ENCODE measurements around the gene FRYL. TPM values are rescaled to one million over a fixed set of nuclear protein-coding genes. Genes with fewer than 3 reads are reported as not detected.

Gene FRYL
- polyA plus RNA-seq, 1 donor from 2014 or later: 64.0 TPM

DNA sequence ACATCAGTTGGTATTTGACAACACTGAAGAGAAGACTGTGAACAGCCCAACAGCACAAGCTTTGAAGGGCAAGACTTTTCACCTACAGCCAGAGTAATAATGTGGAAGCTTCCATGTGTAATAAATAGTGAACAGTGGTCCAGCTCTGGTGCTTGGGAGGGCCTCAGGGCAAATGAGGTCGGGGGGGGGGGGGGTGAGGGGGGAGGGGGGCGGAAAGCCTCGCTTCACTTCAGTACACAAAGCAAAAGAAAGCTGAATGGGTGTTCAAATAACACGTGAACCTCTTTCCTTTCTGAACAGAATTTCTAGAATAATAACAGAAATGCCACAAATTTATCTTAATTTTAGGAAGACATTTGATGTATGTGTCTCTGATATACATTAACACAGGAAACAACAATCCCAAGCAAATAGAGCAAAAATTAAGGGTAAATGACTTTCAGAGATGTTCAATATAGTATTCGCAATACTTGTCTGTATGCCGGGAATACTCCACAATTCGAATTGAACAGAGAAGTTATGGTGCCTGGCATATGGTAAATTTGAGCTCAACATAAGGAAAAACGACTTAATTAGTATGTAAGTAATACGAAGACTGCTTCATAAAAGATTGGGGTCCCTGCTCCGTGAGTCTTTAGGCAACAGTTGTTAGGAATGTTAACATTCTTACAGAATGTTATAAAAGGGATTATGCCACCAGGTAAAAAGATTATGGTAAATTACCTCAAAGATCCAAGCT is 92.6 kb downstream of the FRYL start:
- Histone ChIP-seq H3K4me2 (ENCODE audit: low read length) (no peak overlapping the region), H3K36me3 (ENCODE audit: insufficient read depth, low read length) (no peaks in the 10 kb centered on the region), H3K9me3 (ENCODE audit: low read length) (no peaks in the 10 kb centered on the region), H4K20me1 (ENCODE audit: insufficient read depth) (no peaks in the 10 kb centered on the region), H3K9me2 (ENCODE audit: insufficient read depth, low read length) (no peaks in the 10 kb centered on the region), H3K9ac (ENCODE audit: low read length) (no peak overlapping the region), H2AFZ (ENCODE audit: low read depth, low read length) (no peak overlapping the region), H3K27ac (ENCODE audit: low read length) (no peak overlapping the region), H3F3A (ENCODE audit: insufficient read depth, low read length, poor library complexity, severe bottlenecking) (no peaks in the 10 kb centered on the region), H3K79me2 (replicated peaks; ENCODE audit: insufficient read depth, low read length) (peaks cover 33% of the 10 kb centered on the region), H3K4me3 (ENCODE audit: low read length) (no peak overlapping the region), H3K27me3 (ENCODE audit: insufficient read depth, low read depth, low read length) (no peaks in the 10 kb centered on the region)
- no peak for TF ChIP-seq REST (IDR thresholded peaks at IDR 0.05; ENCODE audit: borderline replicate concordance)
- TF ChIP-seq EZH2 (IDR thresholded peaks at IDR 0.05; ENCODE audit: borderline replicate concordance, insufficient read depth, low read length, poor library complexity, severe bottlenecking): no peak
- TF ChIP-seq SMC3 (conservative IDR thresholded peaks at IDR 0.05; ENCODE audit: poor library complexity): no peak
- no peak for TF ChIP-seq CTCF (IDR thresholded peaks at IDR 0.05; ENCODE audit: poor library complexity, severe bottlenecking)
- no peak for TF ChIP-seq TAF1 (IDR thresholded peaks at IDR 0.05; ENCODE audit: low read depth)
- TF ChIP-seq RAD21 (conservative IDR thresholded peaks at IDR 0.05): no peak
- no peak for TF ChIP-seq MXI1 (conservative IDR thresholded peaks at IDR 0.05; ENCODE audit: poor library complexity, severe bottlenecking)
- no peak for TF ChIP-seq EP300 (conservative IDR thresholded peaks at IDR 0.05; ENCODE audit: poor library complexity, severe bottlenecking)
- no peak for TF ChIP-seq POLR2AphosphoS5 (IDR thresholded peaks at IDR 0.05)

DNA sequence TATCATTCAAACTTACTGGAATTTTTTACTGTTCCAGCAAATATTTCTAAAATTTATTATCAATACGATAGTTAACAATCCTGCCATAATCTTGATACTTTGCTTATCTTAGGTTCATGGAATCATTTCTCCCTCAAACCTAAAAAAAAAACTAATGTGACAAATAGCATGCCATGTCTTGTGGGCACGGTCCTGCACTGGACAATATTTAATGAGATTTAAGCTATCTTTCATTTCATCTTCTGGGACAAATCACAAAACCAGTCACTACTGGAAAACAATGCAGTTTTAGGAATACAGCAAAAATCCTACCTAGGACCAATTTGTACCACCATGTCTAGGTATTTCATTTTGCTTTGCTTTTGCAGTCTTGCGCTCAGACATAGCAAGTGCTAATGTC is 93.7 kb downstream of the FRYL start:
- Histone ChIP-seq H3K79me2 (replicated peaks; ENCODE audit: insufficient read depth, low read length) (peaks cover 31% of the 10 kb centered on the region), H3K9me2 (ENCODE audit: insufficient read depth, low read length) (no peaks in the 10 kb centered on the region), H3K9ac (ENCODE audit: low read length) (no peak overlapping the region), H3K9me3 (ENCODE audit: low read length) (no peaks in the 10 kb centered on the region), H3F3A (ENCODE audit: insufficient read depth, low read length, poor library complexity, severe bottlenecking) (no peaks in the 10 kb centered on the region), H4K20me1 (ENCODE audit: insufficient read depth) (no peaks in the 10 kb centered on the region), H3K27me3 (ENCODE audit: insufficient read depth, low read depth, low read length) (no peaks in the 10 kb centered on the region), H2AFZ (ENCODE audit: low read depth, low read length) (no peak overlapping the region), H3K4me3 (ENCODE audit: low read length) (no peak overlapping the region), H3K4me2 (ENCODE audit: low read length) (no peak overlapping the region), H3K36me3 (ENCODE audit: insufficient read depth, low read length) (no peaks in the 10 kb centered on the region), H3K27ac (ENCODE audit: low read length) (no peak overlapping the region)
- TF ChIP-seq REST (IDR thresholded peaks at IDR 0.05; ENCODE audit: borderline replicate concordance) (no peak), TAF1 (IDR thresholded peaks at IDR 0.05; ENCODE audit: low read depth) (no peak), MXI1 (conservative IDR thresholded peaks at IDR 0.05; ENCODE audit: poor library complexity, severe bottlenecking) (no peak), SMC3 (conservative IDR thresholded peaks at IDR 0.05; ENCODE audit: poor library complexity) (no peak), POLR2AphosphoS5 (IDR thresholded peaks at IDR 0.05) (no peak), EZH2 (IDR thresholded peaks at IDR 0.05; ENCODE audit: borderline replicate concordance, insufficient read depth, low read length, poor library complexity, severe bottlenecking) (no peak), CTCF (IDR thresholded peaks at IDR 0.05; ENCODE audit: poor library complexity, severe bottlenecking) (no peak), EP300 (conservative IDR thresholded peaks at IDR 0.05; ENCODE audit: poor library complexity, severe bottlenecking) (no peak), RAD21 (conservative IDR thresholded peaks at IDR 0.05) (no peak)
